ENCODE results near the gene CLIP1.
"Not testable (repeated sequence)": the region's sequence is repeated elsewhere in the genome, so short reads cannot be mapped to it uniquely, and the experiment has no call there.

GRCh38 chr12:122365226-122365625 is 57.2 kb downstream of the CLIP1 start:
- not testable (repeated sequence) for TF ChIP-seq EZH2phosphoT487 (IDR thresholded peaks at IDR 0.05; ENCODE audit: insufficient read depth, low read depth); EZH2 (IDR thresholded peaks at IDR 0.05; ENCODE audit: insufficient read depth, poor library complexity, severe bottlenecking)
